ENCODE data around the gene PRKACA. TPM values are rescaled to one million over a fixed set of nuclear protein-coding genes. Genes with fewer than 3 reads are reported as not detected.

PRKACA gene
- total and polyA plus RNA-seq, 4 donors = 43.7 to 103 (median 67.9) TPM

GRCh38 chr19:14161305-14161704, 43.7 kb upstream of the PRKACA start:
- Histone ChIP-seq H3K27me3 (ENCODE audit: control insufficient read depth in 3 of 3, insufficient read depth in 3 of 3, low read length in 2 of 3) (no peaks in the 10 kb centered on the region), H3K9ac (ENCODE audit: insufficient read depth in 1 of 2, low read length in 2 of 2) (no peak overlapping the region)
- 95 to 97% methylated on average over 17 to 19 of the region's 19 CpGs for WGBS, 2 donors

DNA sequence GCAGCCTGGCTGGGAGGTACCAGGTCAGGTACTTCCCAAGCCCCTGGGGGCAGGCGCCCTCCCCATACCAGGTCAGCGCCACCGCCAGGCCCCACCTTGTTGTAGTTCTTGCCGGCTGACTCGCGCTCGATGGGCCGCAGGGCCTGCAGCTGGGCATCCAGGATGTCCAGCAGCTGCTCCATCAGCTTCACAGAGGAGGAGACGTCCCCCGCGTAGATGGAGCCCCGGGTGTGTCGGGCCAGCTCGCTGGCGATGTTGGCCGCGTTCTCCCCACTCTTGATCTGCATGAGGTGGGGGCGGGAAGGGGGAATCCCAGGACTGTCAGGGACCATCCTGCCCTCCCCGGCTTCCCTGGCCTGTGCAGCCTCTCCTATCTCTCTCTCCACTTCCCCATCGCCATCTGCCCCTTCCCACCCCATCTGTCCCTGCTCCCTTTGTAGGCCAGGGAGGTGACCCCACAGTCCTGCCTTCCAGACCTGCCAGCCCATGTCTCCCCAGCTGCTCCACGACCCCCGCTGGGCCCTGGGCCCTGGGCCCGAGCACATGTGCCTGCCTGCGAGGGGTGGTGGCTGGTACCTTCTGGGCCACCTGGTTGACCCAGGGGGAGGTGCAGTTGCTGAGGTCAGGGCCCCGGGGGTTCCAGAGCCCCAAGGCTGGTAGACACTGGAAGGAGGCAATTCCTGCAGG, 42.6 kb upstream of the PRKACA start:
- DNase-seq (no peak), ATAC-seq (ENCODE audit: insufficient read depth, low FRiP score) (no peak)
- Histone ChIP-seq H3K9me3 (ENCODE audit: control insufficient read depth in 4 of 4, insufficient read depth in 3 of 4, low read length in 3 of 4) (peaks cover 0 to 3% (median 0%) of the 10 kb centered on the region in 4 donors), H3K27me3 (ENCODE audit: control insufficient read depth in 3 of 3, insufficient read depth in 3 of 3, low read length in 2 of 3) (no peaks in the 10 kb centered on the region), H3K36me3 (ENCODE audit: control insufficient read depth in 4 of 4, insufficient read depth in 4 of 4, low read length in 4 of 4) (peaks cover 0 to 42% (median 25%) of the 10 kb centered on the region in 4 donors), H3K4me3 (no peak overlapping the region), H3K4me1 (ENCODE audit: control insufficient read depth in 5 of 5, insufficient read depth in 5 of 5, low read length in 5 of 5) (peaks cover 0 to 15% (median 0%) of the 10 kb centered on the region in 5 donors), H3K9ac (ENCODE audit: insufficient read depth in 1 of 2, low read length in 2 of 2) (no peak overlapping the region), H3K27ac (ENCODE audit: low read depth in 1 of 2, low read length in 1 of 2) (no peak overlapping the region)
- TF ChIP-seq, protein P1, sequence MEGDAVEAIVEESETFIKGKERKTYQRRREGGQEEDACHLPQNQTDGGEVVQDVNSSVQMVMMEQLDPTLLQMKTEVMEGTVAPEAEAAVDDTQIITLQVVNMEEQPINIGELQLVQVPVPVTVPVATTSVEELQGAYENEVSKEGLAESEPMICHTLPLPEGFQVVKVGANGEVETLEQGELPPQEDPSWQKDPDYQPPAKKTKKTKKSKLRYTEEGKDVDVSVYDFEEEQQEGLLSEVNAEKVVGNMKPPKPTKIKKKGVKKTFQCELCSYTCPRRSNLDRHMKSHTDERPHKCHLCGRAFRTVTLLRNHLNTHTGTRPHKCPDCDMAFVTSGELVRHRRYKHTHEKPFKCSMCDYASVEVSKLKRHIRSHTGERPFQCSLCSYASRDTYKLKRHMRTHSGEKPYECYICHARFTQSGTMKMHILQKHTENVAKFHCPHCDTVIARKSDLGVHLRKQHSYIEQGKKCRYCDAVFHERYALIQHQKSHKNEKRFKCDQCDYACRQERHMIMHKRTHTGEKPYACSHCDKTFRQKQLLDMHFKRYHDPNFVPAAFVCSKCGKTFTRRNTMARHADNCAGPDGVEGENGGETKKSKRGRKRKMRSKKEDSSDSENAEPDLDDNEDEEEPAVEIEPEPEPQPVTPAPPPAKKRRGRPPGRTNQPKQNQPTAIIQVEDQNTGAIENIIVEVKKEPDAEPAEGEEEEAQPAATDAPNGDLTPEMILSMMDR (IDR thresholded peaks at IDR 0.05; ENCODE audit: control extremely low read depth, extremely low read depth) = no peak
- 91% methylated on average over 18 to 25 of the region's 25 CpGs for WGBS, 2 donors

More at GRCh38 chr19:14161305-14161704, 43.7 kb upstream of the PRKACA start:
- H3K9me3 ChIP-seq (ENCODE audit: control insufficient read depth in 4 of 4, insufficient read depth in 3 of 4, low read length in 3 of 4) = peaks cover 0 to 3% (median 0%) of the 10 kb centered on the region in 4 donors
- no peak overlapping the region for H3K27ac ChIP-seq (ENCODE audit: low read depth in 1 of 2, low read length in 1 of 2)
- peaks cover 0 to 25% (median 2%) of the 10 kb centered on the region in 5 donors for H3K4me1 ChIP-seq (ENCODE audit: control insufficient read depth in 5 of 5, insufficient read depth in 5 of 5, low read length in 5 of 5)
- no peak overlapping the region for H3K4me3 ChIP-seq
- TF ChIP-seq, protein P1 (IDR thresholded peaks at IDR 0.05; ENCODE audit: control extremely low read depth, extremely low read depth) = no peak
- DNase-seq (no peak), ATAC-seq (ENCODE audit: insufficient read depth, low FRiP score) (no peak)
- H3K36me3 ChIP-seq (ENCODE audit: control insufficient read depth in 4 of 4, insufficient read depth in 4 of 4, low read length in 4 of 4) = peaks cover 0 to 33% (median 18%) of the 10 kb centered on the region in 4 donors

GRCh38 chr19:14159059-14159458, 41.5 kb upstream of the PRKACA start:
- 74 to 77% methylated on average over 12 of the region's 12 CpGs for WGBS, 2 donors
- Histone ChIP-seq H3K4me1 (ENCODE audit: control insufficient read depth in 5 of 5, insufficient read depth in 5 of 5, low read length in 5 of 5) (peaks cover 0 to 5% (median 0%) of the 10 kb centered on the region in 5 donors), H3K4me3 (no peak overlapping the region), H3K27me3 (ENCODE audit: control insufficient read depth in 3 of 3, insufficient read depth in 3 of 3, low read length in 2 of 3) (no peaks in the 10 kb centered on the region), H3K36me3 (ENCODE audit: control insufficient read depth in 4 of 4, insufficient read depth in 4 of 4, low read length in 4 of 4) (peaks cover 0 to 47% (median 30%) of the 10 kb centered on the region in 4 donors), H3K27ac (ENCODE audit: low read depth in 1 of 2, low read length in 1 of 2) (no peak overlapping the region), H3K9ac (ENCODE audit: insufficient read depth in 1 of 2, low read length in 2 of 2) (no peak overlapping the region), H3K9me3 (ENCODE audit: control insufficient read depth in 4 of 4, insufficient read depth in 3 of 4, low read length in 3 of 4) (peaks cover 0 to 3% (median 0%) of the 10 kb centered on the region in 4 donors)
- TF ChIP-seq, protein P1 (IDR thresholded peaks at IDR 0.05; ENCODE audit: control extremely low read depth, extremely low read depth) = no peak
- DNase-seq (no peak), ATAC-seq (ENCODE audit: insufficient read depth, low FRiP score) (no peak)
